ENCODE data around the gene ASXL1. TPM values are rescaled to one million over a fixed set of nuclear protein-coding genes. Genes with fewer than 3 reads are reported as not detected.
"Not testable (repeated sequence)": the region's sequence is repeated elsewhere in the genome, so short reads cannot be mapped to it uniquely, and the experiment has no call there.

ASXL1 gene
- total and polyA plus RNA-seq, 2 experiments from 2014 or later: 50.3 to 82.4 TPM

DNA sequence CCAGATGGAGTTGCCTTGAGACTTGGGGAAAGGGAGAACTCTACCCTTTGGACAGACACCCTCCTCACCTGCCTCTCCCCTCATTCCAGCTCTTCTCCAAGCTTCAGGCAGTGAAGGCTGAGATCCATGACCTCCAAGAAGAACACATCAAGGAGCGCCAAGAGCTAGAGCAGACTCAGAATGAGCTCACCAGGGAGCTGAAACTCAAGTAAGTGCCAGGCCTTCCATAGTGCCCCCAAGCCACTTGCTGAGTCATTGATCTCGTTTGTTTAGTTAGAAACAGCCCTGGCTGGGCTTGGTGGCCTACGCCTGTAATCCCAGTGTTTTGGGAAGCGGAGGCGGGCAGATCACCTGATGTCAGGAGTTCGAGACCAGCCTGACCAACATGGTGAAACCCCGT is 41.5 kb upstream of the ASXL1 start:
- Histone ChIP-seq H3K27me3 (no peaks in the 10 kb centered on the region), H3K4me3 (no peak overlapping the region), H3K27ac (no peak overlapping the region), H3K9me3 (ENCODE audit: low read depth) (no peaks in the 10 kb centered on the region), H3K36me3 (peaks cover 7% of the 10 kb centered on the region), H3K4me1 (ENCODE audit: low read depth) (no peaks in the 10 kb centered on the region)
- TF ChIP-seq, protein P1, sequence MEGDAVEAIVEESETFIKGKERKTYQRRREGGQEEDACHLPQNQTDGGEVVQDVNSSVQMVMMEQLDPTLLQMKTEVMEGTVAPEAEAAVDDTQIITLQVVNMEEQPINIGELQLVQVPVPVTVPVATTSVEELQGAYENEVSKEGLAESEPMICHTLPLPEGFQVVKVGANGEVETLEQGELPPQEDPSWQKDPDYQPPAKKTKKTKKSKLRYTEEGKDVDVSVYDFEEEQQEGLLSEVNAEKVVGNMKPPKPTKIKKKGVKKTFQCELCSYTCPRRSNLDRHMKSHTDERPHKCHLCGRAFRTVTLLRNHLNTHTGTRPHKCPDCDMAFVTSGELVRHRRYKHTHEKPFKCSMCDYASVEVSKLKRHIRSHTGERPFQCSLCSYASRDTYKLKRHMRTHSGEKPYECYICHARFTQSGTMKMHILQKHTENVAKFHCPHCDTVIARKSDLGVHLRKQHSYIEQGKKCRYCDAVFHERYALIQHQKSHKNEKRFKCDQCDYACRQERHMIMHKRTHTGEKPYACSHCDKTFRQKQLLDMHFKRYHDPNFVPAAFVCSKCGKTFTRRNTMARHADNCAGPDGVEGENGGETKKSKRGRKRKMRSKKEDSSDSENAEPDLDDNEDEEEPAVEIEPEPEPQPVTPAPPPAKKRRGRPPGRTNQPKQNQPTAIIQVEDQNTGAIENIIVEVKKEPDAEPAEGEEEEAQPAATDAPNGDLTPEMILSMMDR (IDR thresholded peaks at IDR 0.05; ENCODE audit: low read depth, low read length): no peak
- DNase-seq (ENCODE audit: low read depth in 1 of 2, low spot score in 1 of 2): no peak

DNA sequence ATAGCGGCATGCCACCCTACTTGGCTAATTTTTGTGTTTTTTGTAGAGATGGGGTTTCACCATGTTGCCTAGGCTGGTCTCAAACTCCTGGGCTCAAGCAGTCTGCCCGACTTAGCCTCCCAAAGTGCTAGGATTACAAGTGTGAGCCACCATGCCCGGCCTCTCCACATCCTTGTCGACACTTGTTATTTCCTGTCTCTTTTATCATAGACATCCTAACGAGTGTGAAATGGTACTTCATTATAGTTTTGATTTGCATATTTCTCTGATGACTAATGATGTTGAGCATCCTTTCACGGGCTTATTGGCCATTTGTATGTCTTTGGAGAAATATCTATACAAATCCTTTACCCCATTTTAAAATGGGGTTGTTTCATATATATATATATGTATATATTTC is 39.0 kb upstream of the ASXL1 start:
- Histone ChIP-seq H3K9me3 (ENCODE audit: low read depth) (no peaks in the 10 kb centered on the region), H3K27me3 (no peaks in the 10 kb centered on the region), H3K27ac (no peak overlapping the region), H3K4me1 (ENCODE audit: low read depth) (no peaks in the 10 kb centered on the region), H3K4me3 (no peak overlapping the region), H3K36me3 (peaks cover 7% of the 10 kb centered on the region)
- no peak for DNase-seq (ENCODE audit: low read depth in 1 of 2, low spot score in 1 of 2)
- TF ChIP-seq, protein P1 (IDR thresholded peaks at IDR 0.05; ENCODE audit: low read depth, low read length): no peak

DNA sequence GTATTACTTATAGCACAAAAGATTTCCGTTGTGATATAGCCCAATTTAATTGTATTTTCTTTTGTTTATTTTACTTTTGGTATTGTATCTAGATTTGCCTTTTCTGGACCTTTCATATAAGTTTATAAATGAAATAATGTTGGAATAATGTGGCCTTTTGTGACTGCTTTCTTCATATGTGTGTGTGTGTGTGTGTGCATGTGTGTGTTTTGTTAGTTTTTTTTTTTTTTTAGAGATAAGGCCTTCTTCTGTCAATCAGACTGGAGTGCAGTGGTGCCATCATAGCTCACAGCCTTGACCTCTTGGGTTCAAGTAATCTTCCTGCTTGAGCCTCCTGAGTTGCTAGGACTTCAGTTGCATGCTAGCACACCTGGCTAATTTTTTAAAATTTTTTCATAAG is 37.8 kb upstream of the ASXL1 start:
- TF ChIP-seq, protein P1 (IDR thresholded peaks at IDR 0.05; ENCODE audit: low read depth, low read length): no peak
- H3K36me3 ChIP-seq: peaks cover 7% of the 10 kb centered on the region
- no peak for DNase-seq (ENCODE audit: low read depth in 1 of 2, low spot score in 1 of 2)
- no peak overlapping the region for H3K4me3 ChIP-seq
- no peak overlapping the region for H3K27ac ChIP-seq
- no peaks in the 10 kb centered on the region for H3K4me1 ChIP-seq (ENCODE audit: low read depth)
- no peaks in the 10 kb centered on the region for H3K9me3 ChIP-seq (ENCODE audit: low read depth)
- no peaks in the 10 kb centered on the region for H3K27me3 ChIP-seq

DNA sequence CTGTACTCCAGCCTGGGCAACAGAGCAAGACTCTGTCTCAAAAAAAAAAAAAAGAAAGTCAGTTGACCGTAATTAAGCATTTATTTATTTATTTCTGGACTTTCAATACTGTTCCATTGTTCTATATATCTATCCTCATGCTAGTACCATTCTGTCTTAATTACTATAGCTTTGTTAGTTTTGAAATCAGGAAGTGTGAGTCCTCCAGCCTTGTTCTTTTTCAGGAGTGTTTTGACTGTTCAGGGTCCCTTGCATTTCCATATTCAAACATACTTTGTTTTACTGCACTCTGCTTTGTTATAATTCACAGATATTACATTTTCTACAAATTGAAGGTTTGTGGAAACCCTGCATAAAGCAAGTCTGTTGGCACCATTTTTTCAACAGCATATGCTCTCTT is 36.7 kb upstream of the ASXL1 start:
- no peaks in the 10 kb centered on the region for H3K27me3 ChIP-seq
- TF ChIP-seq, protein P1 (IDR thresholded peaks at IDR 0.05; ENCODE audit: low read depth, low read length): no peak
- H3K27ac ChIP-seq: no peak overlapping the region

DNA sequence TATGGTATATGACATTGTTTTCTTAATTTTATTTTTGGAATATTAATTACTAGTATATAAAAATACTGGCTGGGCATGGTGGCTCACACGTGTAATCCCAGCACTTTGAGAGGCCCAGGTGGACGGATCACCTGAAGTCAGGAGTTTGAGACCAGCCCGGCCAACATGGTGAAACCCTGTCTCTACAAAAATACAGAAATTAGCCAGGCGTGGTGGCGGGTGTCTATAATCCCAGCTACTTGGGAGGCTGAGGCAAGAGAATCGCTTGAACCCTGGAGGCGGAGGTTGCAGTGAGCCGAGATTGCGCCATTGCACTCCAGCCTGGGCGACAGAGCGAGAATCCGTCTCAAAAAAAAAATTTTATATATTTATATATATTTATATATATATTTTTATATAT is 35.9 kb upstream of the ASXL1 start:
- H3K27me3 ChIP-seq; H3K27ac ChIP-seq; H3K4me3 ChIP-seq; H3K36me3 ChIP-seq; H3K9me3 ChIP-seq (ENCODE audit: low read depth); DNase-seq (ENCODE audit: low read depth in 1 of 2, low spot score in 1 of 2): not testable (repeated sequence)
- peaks cover 16% of the 10 kb centered on the region for H3K4me1 ChIP-seq (ENCODE audit: low read depth)

More for the DNA sequence above, 36.7 kb upstream of the ASXL1 start:
- peaks cover 7% of the 10 kb centered on the region for H3K4me1 ChIP-seq (ENCODE audit: low read depth)
- no peaks in the 10 kb centered on the region for H3K9me3 ChIP-seq (ENCODE audit: low read depth)
- peaks cover 7% of the 10 kb centered on the region for H3K36me3 ChIP-seq
- no peak for DNase-seq (ENCODE audit: low read depth in 1 of 2, low spot score in 1 of 2)
- no peak overlapping the region for H3K4me3 ChIP-seq

DNA sequence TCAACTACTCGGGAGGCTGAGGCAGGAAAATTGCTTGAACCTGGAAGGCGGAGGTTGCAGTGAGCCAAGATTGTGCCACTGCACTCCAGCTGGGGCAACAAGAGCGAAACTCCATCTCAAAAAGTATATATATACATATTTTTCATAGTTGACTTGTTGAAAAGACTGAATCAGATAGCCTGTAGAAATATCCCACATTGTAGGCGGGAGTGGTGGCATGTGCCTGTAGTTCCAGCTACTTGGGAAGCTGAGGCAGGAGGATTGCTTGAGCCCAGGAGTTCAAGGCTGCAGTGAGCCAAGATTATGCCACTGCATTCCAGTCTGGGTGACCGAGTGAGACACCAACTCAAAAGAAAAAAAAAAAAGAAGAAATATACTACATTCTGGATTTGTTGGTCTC is 34.4 kb upstream of the ASXL1 start:
- H3K36me3 ChIP-seq; DNase-seq (ENCODE audit: low read depth in 1 of 2, low spot score in 1 of 2); H3K27me3 ChIP-seq; H3K9me3 ChIP-seq (ENCODE audit: low read depth); H3K27ac ChIP-seq; H3K4me3 ChIP-seq: not testable (repeated sequence)
- peaks cover 22% of the 10 kb centered on the region for H3K4me1 ChIP-seq (ENCODE audit: low read depth)
